ENCODE results near the gene MEF2B.
"Not testable (repeated sequence)": the region's sequence is repeated elsewhere in the genome, so short reads cannot be mapped to it uniquely, and the experiment has no call there.

Gene MEF2B

GRCh38 chr19:19154768-19155494 is 15.1 kb downstream of the MEF2B start:
- DNase-seq = no peak

GRCh38 chr19:19152668-19153384 is 17.2 kb downstream of the MEF2B start:
- no peak for DNase-seq

- no peak for DNase-seq
These were observed 18.6 kb downstream of the MEF2B start for GRCh38 chr19:19151418-19151817.

GRCh38 chr19:19149435-19149834 is 20.6 kb downstream of the MEF2B start:
- DNase-seq = no peak

GRCh38 chr19:19148504-19148903 is 21.6 kb downstream of the MEF2B start:
- not testable (repeated sequence) for DNase-seq

GRCh38 chr19:19147344-19147743 is 22.7 kb downstream of the MEF2B start:
- DNase-seq = no peak

GRCh38 chr19:19146865-19147264 is 23.2 kb downstream of the MEF2B start:
- DNase-seq = no peak

GRCh38 chr19:19145684-19146608 is 24.1 kb downstream of the MEF2B start:
- DNase-seq = peak; percentile 61

- DNase-seq = no peak
These were observed 24.8 kb downstream of the MEF2B start for GRCh38 chr19:19145281-19145680.

GRCh38 chr19:19142347-19142746 is 27.7 kb downstream of the MEF2B start:
- DNase-seq = no peak

- DNase-seq = no peak
These were observed 29.6 kb downstream of the MEF2B start for GRCh38 chr19:19140476-19140875.

- DNase-seq = no peak
These were observed 30.2 kb downstream of the MEF2B start for GRCh38 chr19:19139876-19140229.

GRCh38 chr19:19138109-19138981 is 31.7 kb downstream of the MEF2B start, which contains the start of gene TMEM161A:
TSS of gene TMEM161A (minus strand) at chr19:19138478. CDS start at chr19:19138428, 50 bp downstream.
- peak; percentile 95 for DNase-seq

- no peak for DNase-seq
These were observed 32.4 kb downstream of the MEF2B start for GRCh38 chr19:19137556-19138108.

GRCh38 chr19:19135713-19136112 is 34.4 kb downstream of the MEF2B start:
- DNase-seq = not testable (repeated sequence)

- DNase-seq = peak; percentile 22
These were observed 35.3 kb downstream of the MEF2B start for GRCh38 chr19:19134687-19135158.

GRCh38 chr19:19133985-19134384 is 36.1 kb downstream of the MEF2B start:
- no peak for DNase-seq

- no peak for DNase-seq
These were observed 37.2 kb downstream of the MEF2B start for GRCh38 chr19:19132912-19133311.

GRCh38 chr19:19131989-19132388 is 38.1 kb downstream of the MEF2B start:
- DNase-seq = no peak

- DNase-seq = no peak
These were observed 44.0 kb downstream of the MEF2B start for GRCh38 chr19:19126102-19126501.

- no peak for DNase-seq
These were observed 46.7 kb downstream of the MEF2B start for GRCh38 chr19:19123386-19123785.

- DNase-seq = no peak
These were observed 47.2 kb downstream of the MEF2B start for GRCh38 chr19:19122902-19123301.
